ENCODE measurements around the gene CCNY.

GRCh38 chr10:35364808-35365207 lies 28.5 kb downstream of the CCNY start:
- no peak for TF ChIP-seq CTCF (IDR thresholded peaks at IDR 0.05)
- no peak for TF ChIP-seq POLR2A (IDR thresholded peaks at IDR 0.05)
